Suppressor macrophage treated with lipopolysaccharide for 4 hours (primary cell): ENCODE data around the gene PLPPR3.
"Not testable (repeated sequence)": the region's sequence is repeated elsewhere in the genome, so short reads cannot be mapped to it uniquely, and the experiment has no call there.

ENCODE experiments used
- DNase-seq: peaks from one replicate; pipeline ENCODE4 v3.0.0-alpha.2; 2020

Gene PLPPR3

GRCh38 chr19:821825-822503, at the start of gene PLPPR3:
Gene PLPPR3, minus strand, starts transcription at chr19:821955. Its CDS starts 396 bp downstream, at chr19:821559.
- DNase-seq = no peak

- no peak for DNase-seq
These were observed 49.2 kb upstream of the PLPPR3 start for GRCh38 chr19:870963-871401.

- no peak for DNase-seq
These were observed 48.6 kb upstream of the PLPPR3 start for GRCh38 chr19:870314-870713.

GRCh38 chr19:869245-870177, 47.8 kb upstream of the PLPPR3 start:
- no peak for DNase-seq

- DNase-seq = no peak
These were observed 46.9 kb upstream of the PLPPR3 start for GRCh38 chr19:868458-869244.

- no peak for DNase-seq
These were observed 46.2 kb upstream of the PLPPR3 start for GRCh38 chr19:867855-868457.

GRCh38 chr19:867301-867793, 45.6 kb upstream of the PLPPR3 start:
- DNase-seq = no peak

GRCh38 chr19:866769-867300, 45.1 kb upstream of the PLPPR3 start:
- DNase-seq = no peak

GRCh38 chr19:863315-863620, 41.5 kb upstream of the PLPPR3 start:
- DNase-seq = no peak

GRCh38 chr19:862581-863314, 41.0 kb upstream of the PLPPR3 start:
- DNase-seq = peak; percentile 59

- DNase-seq = peak; percentile 69
These were observed 40.2 kb upstream of the PLPPR3 start for GRCh38 chr19:861756-862580.

- DNase-seq = no peak
These were observed 39.5 kb upstream of the PLPPR3 start for GRCh38 chr19:861141-861755.

GRCh38 chr19:858868-859843, 37.4 kb upstream of the PLPPR3 start, which contains the start of gene CFD:
Gene CFD, plus strand, starts transcription at chr19:859664. Its CDS starts 26 bp downstream, at chr19:859690.
- DNase-seq = peak; percentile 59

- no peak for DNase-seq
These were observed 36.5 kb upstream of the PLPPR3 start for GRCh38 chr19:858284-858683.

- no peak for DNase-seq
These were observed 33.9 kb upstream of the PLPPR3 start for GRCh38 chr19:855566-856120.

- no peak for DNase-seq
These were observed 33.4 kb upstream of the PLPPR3 start for GRCh38 chr19:855142-855541.

- no peak for DNase-seq
These were observed 32.8 kb upstream of the PLPPR3 start for GRCh38 chr19:854549-854948.

GRCh38 chr19:853614-854220, 32.0 kb upstream of the PLPPR3 start:
- DNase-seq = not testable (repeated sequence)
